ENCODE results near the gene MAST2.

DNA sequence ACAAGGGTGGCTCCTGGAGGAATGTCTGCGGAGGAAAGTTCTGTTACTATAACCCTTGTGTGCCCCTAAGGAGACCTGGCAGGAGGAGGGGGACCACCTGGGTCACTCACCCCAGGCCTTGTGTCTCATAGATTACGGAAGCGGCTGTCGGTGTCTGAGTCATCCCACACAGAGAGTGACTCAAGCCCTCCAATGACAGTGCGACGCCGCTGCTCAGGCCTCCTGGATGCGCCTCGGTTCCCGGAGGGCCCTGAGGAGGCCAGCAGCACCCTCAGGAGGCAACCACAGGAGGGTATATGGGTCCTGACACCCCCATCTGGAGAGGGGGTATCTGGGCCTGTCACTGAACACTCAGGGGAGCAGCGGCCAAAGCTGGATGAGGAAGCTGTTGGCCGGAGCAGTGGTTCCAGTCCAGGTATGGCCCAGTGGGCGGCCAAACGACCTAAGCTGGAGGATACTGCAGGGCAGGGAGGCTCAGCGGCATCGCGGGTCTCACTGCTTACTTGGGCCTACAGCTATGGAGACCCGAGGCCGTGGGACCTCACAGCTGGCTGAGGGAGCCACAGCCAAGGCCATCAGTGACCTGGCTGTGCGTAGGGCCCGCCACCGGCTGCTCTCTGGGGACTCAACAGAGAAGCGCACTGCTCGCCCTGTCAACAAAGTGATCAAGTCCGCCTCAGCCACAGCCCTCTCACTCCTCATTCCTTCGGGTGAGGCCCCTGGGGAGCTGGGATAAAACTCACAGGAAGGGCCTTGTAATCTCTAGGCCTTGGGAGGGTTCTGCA is 227.7 kb downstream of the MAST2 start:
- TF ChIP-seq, protein P1, sequence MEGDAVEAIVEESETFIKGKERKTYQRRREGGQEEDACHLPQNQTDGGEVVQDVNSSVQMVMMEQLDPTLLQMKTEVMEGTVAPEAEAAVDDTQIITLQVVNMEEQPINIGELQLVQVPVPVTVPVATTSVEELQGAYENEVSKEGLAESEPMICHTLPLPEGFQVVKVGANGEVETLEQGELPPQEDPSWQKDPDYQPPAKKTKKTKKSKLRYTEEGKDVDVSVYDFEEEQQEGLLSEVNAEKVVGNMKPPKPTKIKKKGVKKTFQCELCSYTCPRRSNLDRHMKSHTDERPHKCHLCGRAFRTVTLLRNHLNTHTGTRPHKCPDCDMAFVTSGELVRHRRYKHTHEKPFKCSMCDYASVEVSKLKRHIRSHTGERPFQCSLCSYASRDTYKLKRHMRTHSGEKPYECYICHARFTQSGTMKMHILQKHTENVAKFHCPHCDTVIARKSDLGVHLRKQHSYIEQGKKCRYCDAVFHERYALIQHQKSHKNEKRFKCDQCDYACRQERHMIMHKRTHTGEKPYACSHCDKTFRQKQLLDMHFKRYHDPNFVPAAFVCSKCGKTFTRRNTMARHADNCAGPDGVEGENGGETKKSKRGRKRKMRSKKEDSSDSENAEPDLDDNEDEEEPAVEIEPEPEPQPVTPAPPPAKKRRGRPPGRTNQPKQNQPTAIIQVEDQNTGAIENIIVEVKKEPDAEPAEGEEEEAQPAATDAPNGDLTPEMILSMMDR (conservative IDR thresholded peaks at IDR 0.05), result no peak
- no peak for TF ChIP-seq ZFX (IDR thresholded peaks at IDR 0.05)

All from C4-2B (cell line).